Ectodermal cell (in vitro differentiated cells): ENCODE measurements around the gene SLC30A2.

Experiments used
- H3K27ac ChIP-seq: 2 replicates; pipeline ENCODE4 v1.7.0; 2013; ENCODE audit warnings: mild to moderate bottlenecking, low read depth, low read length; ENCODE audit not compliant: insufficient read depth, poor library complexity, severe bottlenecking
- H3K27me3 ChIP-seq: 2 replicates; pipeline ENCODE4 v1.7.0; 2013; ENCODE audit warnings: mild to moderate bottlenecking, low read length; ENCODE audit not compliant: insufficient read depth, control insufficient read depth, poor library complexity, severe bottlenecking
- H3K36me3 ChIP-seq: one replicate; pipeline ENCODE4 v1.7.0; 2013; ENCODE audit warnings: low read length; ENCODE audit not compliant: control insufficient read depth, insufficient read depth
- H3K4me1 ChIP-seq: one replicate; pipeline ENCODE4 v1.7.0; 2013; ENCODE audit warnings: low read length; ENCODE audit not compliant: control insufficient read depth, insufficient read depth
- H3K4me3 ChIP-seq: 2 replicates; pipeline ENCODE4 v1.7.0; 2013; ENCODE audit warnings: low read depth, low read length, control low read depth; ENCODE audit not compliant: insufficient read depth
- H3K9me3 ChIP-seq: 2 replicates; pipeline ENCODE4 v1.7.0; 2013; ENCODE audit warnings: mild to moderate bottlenecking, low read length, moderate library complexity; ENCODE audit not compliant: control insufficient read depth
- WGBS, 2 experiments: methylation state at CpG; one replicate each; pipeline ENCODE4 v1.1.7; 2013; ENCODE audit warnings: missing lambda C conversion rate in 2 of 2; 5-methylcytosine and 5-hydroxymethylcytosine counted together

The SLC30A2 gene

DNA sequence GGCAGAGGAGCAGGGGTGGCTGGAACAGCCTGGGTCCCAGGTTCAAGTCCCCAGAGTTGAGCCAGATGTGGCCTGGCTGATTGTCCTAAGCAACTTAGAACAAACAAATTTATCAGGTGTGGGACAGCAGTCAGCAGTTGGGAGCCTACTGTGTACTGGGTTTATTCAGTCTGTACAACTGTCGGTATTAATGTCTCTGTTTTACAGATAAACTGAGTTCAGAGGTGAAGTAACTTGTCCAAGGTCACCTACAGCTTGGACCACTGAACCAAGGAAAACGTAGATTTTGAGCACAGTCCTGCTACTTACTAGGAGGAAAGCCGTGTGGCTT, 36.1 kb upstream of the SLC30A2 start:
- Histone ChIP-seq H3K4me3 (no peak overlapping the region), H3K36me3 (no peaks in the 10 kb centered on the region), H3K9me3 (no peaks in the 10 kb centered on the region), H3K27me3 (no peaks in the 10 kb centered on the region), H3K4me1 (no peaks in the 10 kb centered on the region), H3K27ac (no peak overlapping the region)
- WGBS, 2 experiments = 80 to 94% methylated on average over 3 of the region's 3 CpGs

DNA sequence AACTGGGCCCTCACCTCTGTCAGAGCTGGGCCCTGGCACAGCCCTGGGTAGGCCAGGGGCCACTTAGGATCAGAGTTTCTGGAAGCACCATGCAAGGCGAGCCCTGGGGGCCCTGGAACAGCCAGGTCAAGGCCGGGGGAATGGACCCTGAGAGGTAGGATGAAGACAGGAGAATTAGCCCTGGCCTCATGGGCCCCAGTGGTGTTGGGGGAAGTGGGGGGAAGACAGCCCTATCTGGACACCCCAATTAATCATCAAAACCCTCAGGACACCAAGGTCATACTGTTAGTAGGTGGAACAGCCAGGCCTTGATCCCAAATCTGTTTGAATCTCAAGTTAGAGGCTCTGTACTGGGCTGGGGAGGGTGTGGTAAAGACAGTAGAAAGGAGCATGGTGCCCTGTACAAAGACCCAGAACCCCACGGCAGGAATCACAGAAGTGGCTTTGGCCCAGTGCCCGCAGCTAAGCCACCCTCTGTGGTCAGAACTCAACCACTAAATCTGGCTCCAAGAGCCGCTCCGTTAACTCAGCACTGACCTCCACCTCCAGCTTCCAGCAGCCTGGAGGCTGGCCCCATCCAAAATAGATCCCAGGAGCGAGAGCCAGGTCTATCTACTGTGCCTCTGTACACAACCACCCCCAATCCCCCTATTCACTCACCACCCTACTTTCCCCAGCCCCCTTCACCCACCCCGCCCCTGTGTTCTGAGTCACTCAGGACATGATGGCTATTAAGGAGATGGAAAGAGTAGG, 35.5 kb upstream of the SLC30A2 start:
- Histone ChIP-seq H3K36me3 (no peaks in the 10 kb centered on the region), H3K4me1 (no peaks in the 10 kb centered on the region), H3K4me3 (no peak overlapping the region), H3K9me3 (no peaks in the 10 kb centered on the region), H3K27me3 (no peaks in the 10 kb centered on the region), H3K27ac (no peak overlapping the region)
- 93% methylated on average over 7 to 8 of the region's 8 CpGs for WGBS, 2 experiments

DNA sequence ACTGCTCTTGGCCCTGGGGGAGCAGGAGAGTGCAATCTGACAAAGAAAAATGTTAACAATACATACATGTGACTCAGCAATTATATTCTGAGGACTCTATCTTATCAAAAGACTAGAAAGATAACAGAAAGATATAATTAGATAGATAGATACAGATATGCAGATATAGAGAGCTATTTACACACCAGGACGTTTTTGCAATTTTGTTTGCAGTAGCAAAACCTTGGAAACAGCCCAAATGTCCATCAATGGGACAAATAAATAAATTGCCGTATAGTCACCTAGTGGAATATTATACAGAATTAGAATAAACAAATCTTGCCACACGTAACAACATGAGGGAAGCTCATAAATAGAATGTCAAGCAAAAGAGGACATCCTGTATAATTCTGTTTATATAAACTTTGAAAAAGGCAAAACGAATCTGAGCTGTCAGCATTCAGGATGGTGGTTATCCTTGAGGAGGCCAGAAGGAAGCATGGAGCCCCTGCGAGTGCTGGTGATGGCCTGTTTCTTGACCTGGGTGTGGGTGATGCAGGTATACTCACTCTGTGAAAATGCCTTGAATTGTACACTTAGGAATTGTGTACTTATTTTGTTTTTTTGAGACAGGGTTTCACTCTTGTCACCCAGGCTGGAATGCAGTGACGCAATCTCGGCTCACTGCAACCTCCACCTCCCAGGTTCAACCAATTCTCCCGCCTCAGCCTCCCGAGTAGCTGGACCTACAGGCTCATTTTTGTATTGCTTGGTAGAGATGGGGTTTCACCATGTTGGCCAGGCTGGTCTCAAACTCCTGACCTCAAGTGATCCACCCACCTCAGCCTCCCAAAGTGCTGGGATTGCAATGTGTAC, 34.3 kb upstream of the SLC30A2 start:
- no peaks in the 10 kb centered on the region for H3K36me3 ChIP-seq
- H3K9me3 ChIP-seq = no peaks in the 10 kb centered on the region
- no peak overlapping the region for H3K27ac ChIP-seq
- WGBS, 2 experiments = 91 to 93% methylated on average over 8 to 9 of the region's 9 CpGs
- H3K27me3 ChIP-seq = no peaks in the 10 kb centered on the region
- no peak overlapping the region for H3K4me3 ChIP-seq
- no peaks in the 10 kb centered on the region for H3K4me1 ChIP-seq

DNA sequence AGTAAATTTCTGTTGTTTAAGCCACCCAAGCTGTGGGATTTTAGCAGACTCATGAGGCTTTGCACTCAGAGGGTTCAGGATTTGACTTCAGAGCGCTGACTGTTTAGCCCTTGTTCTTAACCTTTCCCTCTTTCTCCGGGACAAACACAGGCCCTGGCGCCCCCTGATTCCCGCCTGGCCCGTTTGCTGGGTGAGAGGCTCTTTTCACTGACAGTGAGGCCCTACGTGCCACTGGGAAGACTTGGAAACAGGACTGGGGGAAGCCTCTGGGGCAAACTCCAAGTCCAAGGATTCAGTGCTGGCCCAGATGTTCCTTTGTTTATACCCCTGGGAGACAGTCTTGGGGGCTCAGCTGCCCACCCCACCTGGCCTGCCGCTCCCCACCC, 33.3 kb upstream of the SLC30A2 start:
- Histone ChIP-seq H3K36me3 (no peaks in the 10 kb centered on the region), H3K4me3 (no peak overlapping the region), H3K9me3 (no peaks in the 10 kb centered on the region), H3K27ac (no peak overlapping the region), H3K4me1 (no peaks in the 10 kb centered on the region), H3K27me3 (no peaks in the 10 kb centered on the region)
- WGBS, 2 experiments = 66 to 68% methylated on average over 7 of the region's 7 CpGs

DNA sequence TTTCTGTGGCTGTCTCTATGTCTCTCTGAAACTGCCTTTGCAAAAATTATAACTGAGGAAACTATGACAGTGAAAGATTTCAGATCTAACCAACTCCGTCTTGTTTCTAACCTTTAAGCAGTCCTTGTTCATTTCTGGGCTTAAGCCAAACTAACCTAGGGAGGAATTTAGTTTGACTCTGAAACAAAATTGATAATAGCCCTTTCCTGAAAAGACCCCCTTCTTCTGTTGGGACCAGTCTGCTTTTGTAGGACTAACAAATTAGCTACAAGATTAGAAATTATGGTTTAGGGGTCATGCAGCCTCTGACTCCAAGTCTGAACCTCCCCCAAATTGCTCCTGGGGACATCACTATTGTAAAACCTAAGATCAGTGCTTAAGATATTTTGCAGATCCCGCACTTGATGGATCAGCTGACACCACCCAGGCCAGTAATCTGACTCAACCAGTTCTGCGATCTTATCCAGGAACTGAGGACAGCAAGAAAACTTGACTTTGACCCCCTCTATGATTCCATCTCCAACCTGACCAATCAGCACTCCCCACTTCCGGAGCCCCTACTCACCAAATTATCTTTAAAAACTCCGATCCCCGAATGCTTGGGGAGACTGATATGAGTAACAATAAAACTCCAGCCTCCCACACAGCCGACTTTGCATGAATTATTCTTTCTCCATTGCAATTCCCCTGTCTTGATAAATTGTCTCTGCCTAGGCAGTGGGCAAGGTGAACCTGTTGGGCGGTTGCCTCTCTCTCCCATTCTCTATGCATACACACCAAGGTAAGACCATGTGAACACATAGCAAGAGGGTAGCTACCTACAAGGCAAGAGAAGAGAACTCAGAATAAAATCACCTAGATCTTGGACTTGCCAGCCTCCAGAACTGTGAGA, 32.6 kb upstream of the SLC30A2 start:
- Histone ChIP-seq H3K27me3 (no peaks in the 10 kb centered on the region), H3K4me3 (no peak overlapping the region), H3K36me3 (no peaks in the 10 kb centered on the region), H3K27ac (no peak overlapping the region), H3K4me1 (no peaks in the 10 kb centered on the region), H3K9me3 (no peaks in the 10 kb centered on the region)
- WGBS, 2 experiments = 88 to 92% methylated on average over 8 of the region's 8 CpGs

DNA sequence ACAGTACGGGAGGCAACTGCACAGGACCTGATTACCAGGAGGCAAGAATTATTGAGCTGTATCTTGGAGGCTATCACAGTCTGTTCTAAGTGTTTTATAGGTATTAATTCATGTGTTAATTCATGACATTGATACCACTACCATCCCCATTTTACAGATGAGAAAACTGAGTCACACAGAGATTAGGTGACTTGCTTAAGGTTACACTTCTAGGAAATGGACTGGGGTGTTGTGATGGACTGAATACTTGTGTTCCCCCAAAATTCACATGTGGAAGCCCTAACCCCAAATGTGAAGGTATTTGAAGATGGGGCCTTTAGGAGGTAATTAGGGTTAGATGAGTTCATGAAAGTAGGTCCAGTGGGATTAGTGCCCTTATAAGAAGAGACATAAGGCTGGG, 31.6 kb upstream of the SLC30A2 start:
- 100% methylated on average over 1 of the region's 1 CpG; no CpG with 5 or more reads in 1 of the 2 experiments for WGBS, 2 experiments
- Histone ChIP-seq H3K27ac (no peak overlapping the region), H3K27me3 (no peaks in the 10 kb centered on the region), H3K36me3 (no peaks in the 10 kb centered on the region), H3K9me3 (no peaks in the 10 kb centered on the region), H3K4me3 (no peak overlapping the region), H3K4me1 (no peaks in the 10 kb centered on the region)

DNA sequence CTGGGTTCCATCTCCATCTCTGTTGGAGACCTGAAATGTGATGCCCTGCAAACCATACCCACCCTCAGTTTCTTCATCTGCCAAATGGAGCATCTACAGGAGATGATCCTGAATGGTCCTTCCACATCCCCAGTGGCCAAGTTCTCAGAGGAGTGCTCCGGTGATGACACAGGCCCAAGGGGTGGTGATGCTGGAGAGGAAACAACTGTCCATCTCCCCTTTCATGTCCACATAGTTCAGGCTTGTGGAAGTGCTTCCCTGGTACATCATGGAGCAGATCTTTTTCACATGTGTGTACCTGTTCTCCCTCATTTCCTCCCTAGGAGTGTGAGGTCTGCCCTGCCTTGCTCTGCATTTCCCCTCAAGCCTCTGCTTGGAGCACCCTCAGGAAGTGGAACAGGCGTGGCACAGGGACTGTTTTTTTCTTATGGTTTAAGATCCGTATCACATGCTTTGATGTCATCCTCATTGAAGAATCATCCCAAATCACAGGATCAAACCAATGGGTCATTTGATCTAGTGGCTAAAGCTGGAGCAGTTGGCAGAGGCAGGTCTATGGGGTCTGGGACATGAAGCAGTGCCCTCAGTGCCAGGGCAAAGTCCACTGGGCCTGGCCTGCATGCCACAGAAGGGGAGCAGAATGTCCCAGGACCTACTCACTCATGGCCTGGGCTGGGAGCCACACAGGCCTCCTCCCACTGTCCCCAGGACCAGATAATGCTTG, 29.7 kb upstream of the SLC30A2 start:
- H3K27ac ChIP-seq = no peak overlapping the region

DNA sequence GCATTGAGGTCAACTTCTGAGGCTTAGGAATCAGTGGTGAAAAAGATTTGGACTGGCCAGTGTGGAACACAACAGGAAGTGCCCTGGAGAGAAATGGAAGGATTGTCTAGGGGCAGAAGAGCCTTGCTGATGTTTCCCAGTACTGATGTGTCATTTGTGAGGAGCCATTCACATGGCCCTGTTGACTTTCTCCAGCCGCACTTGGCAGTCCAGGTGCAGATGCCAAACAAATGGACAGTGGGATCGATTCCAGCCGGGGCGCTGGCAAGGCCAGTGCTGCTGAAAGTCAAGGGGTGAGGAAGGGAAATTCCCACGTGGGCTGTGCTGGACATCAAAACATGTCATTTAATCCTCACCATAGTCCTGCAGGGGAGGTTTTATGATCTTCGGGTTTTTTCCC, 26.4 kb upstream of the SLC30A2 start:
- Histone ChIP-seq H3K27ac (no peak overlapping the region), H3K4me3 (no peak overlapping the region), H3K27me3 (no peaks in the 10 kb centered on the region), H3K4me1 (no peaks in the 10 kb centered on the region), H3K9me3 (no peaks in the 10 kb centered on the region), H3K36me3 (no peaks in the 10 kb centered on the region)
- WGBS, 2 experiments = 88 to 94% methylated on average over 6 of the region's 6 CpGs

More for the DNA sequence above, 29.7 kb upstream of the SLC30A2 start:
- 93 to 95% methylated on average over 3 of the region's 3 CpGs for WGBS, 2 experiments
- Histone ChIP-seq H3K9me3 (no peaks in the 10 kb centered on the region), H3K36me3 (no peaks in the 10 kb centered on the region), H3K27me3 (no peaks in the 10 kb centered on the region), H3K4me1 (no peaks in the 10 kb centered on the region), H3K4me3 (no peak overlapping the region)

DNA sequence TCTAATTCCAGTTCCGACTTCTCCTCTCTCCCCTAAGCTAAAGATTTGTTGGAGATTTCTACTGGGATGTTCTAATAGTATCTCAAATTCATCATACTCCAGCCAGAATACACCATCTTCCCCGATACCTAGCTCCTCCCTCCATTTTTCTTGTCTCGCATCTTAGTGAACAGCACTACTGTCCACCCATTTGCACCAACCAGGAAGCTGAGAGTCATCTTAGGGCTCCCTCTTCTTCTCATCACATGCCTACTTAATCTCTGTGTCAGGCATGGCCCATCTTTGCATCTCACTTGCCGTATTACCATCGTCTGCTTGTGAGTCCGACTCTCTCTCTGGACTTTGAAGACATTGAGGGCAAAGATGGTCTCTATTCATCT, 25.0 kb upstream of the SLC30A2 start:
- 88 to 95% methylated on average over 6 of the region's 6 CpGs for WGBS, 2 experiments

More for the DNA sequence above, 25.0 kb upstream of the SLC30A2 start:
- Histone ChIP-seq H3K36me3 (no peaks in the 10 kb centered on the region), H3K27ac (no peak overlapping the region), H3K9me3 (no peaks in the 10 kb centered on the region), H3K27me3 (no peaks in the 10 kb centered on the region), H3K4me3 (no peak overlapping the region), H3K4me1 (no peaks in the 10 kb centered on the region)
